K562 (cell line): ENCODE results near the gene NEDD8. TPM values are rescaled to one million over a fixed set of nuclear protein-coding genes. Genes with fewer than 3 reads are reported as not detected.

Source experiments
- CBX1 ChIP-seq: sonication (generic); IDR thresholded peaks from 2 replicates; pipeline ENCODE4 v1.6.1; 2016; ENCODE audit warnings: antibody characterized with exemption, low read depth, mild to moderate bottlenecking
- E2F3 ChIP-seq: fragments of 250-450 bp; sonication (Bioruptor Pico); IDR thresholded peaks from 2 replicates; pipeline ENCODE4 v1.4.0; 2020; ENCODE audit warnings: mild to moderate bottlenecking
- HNRNPL ChIP-seq: fragments of 200-400 bp; formaldehyde crosslinking; IDR thresholded peaks from 2 replicates; pipeline ENCODE4 v1.6.1; 2017; ENCODE audit warnings: low read depth, mild to moderate bottlenecking, low read length
- KAT8 ChIP-seq: fragments of 450-650 bp; IDR thresholded peaks from 2 replicates; pipeline ENCODE4 v1.6.1; 2016; ENCODE audit warnings: low read depth, mild to moderate bottlenecking
- POLR2B ChIP-seq: fragments of 450-650 bp; IDR thresholded peaks from 2 replicates; pipeline ENCODE4 v1.6.1; 2018; ENCODE audit warnings: low read depth; ENCODE audit not compliant: partially characterized antibody
- POLR2H ChIP-seq: IDR thresholded peaks from 2 replicates; pipeline ENCODE4 v1.6.1; 2016; ENCODE audit warnings: missing genetic modification characterization, low read depth, mild to moderate bottlenecking, control low read depth, missing compliant biosample characterization, moderate library complexity
- SP1 ChIP-seq: sonication (generic); formaldehyde crosslinking; IDR thresholded peaks from 2 replicates; pipeline ENCODE4 v1.8.1; 2022; ENCODE audit warnings: mild to moderate bottlenecking, missing genetic modification reagents
- TGIF2 ChIP-seq: sonication (generic); formaldehyde crosslinking; IDR thresholded peaks from 2 replicates; pipeline ENCODE4 v1.8.1; 2022; ENCODE audit warnings: mild to moderate bottlenecking, missing genetic modification reagents, moderate library complexity
- ZNF41 ChIP-seq: fragments of 250-450 bp; sonication (Bioruptor Pico); conservative IDR thresholded peaks from 2 replicates; pipeline ENCODE4 v1.4.0; 2020; ENCODE audit warnings: mild to moderate bottlenecking
- polyA plus RNA-seq, 8 experiments: library from polyadenylated mRNA; depleted of rRNA in 4 of 8; stranded (reverse) in 5 of 8; unstranded in 3 of 8; fragments of >200 nt; fragmentation: Nextera tagmentation in 2 of 8; fragmentation: Illumina TruSeq in 1 of 8; extraction: Ambion mirVana in 2 of 8; extraction: Trizol in 1 of 8; gene quantifications; 2 replicates each; pipeline versions ENCODE4 v1.2.1 to v1.2.3, GENCODE V29; 2011 to 2014; ENCODE audit warnings: inconsistent platforms in 1 of 8, missing spikeins in 1 of 8
- total RNA-seq, 7 experiments: library from RNA; depleted of rRNA in 6 of 7; stranded (reverse); fragments of >200 nt in 6 of 7; fragmentation: Illumina TruSeq in 2 of 7; extraction: Trizol in 2 of 7; gene quantifications; 2 replicates each; pipeline versions ENCODE4 v1.2.1 to v1.2.3, GENCODE V29; 2011 to 2021; ENCODE audit warnings: low replicate concordance in 1 of 7
- TF ChIP-seq, protein P1 (sequence below): sonication (generic); formaldehyde crosslinking; IDR thresholded peaks from 2 replicates; pipeline ENCODE4 v1.8.0; 2022; ENCODE audit warnings: mild to moderate bottlenecking, missing genetic modification reagents
- TF ChIP-seq, protein P2 (sequence below): IDR thresholded peaks from 2 replicates; pipeline ENCODE4 v1.6.1; 2011; ENCODE audit warnings: borderline replicate concordance, low read depth, mild to moderate bottlenecking, moderate library complexity, low read length; ENCODE audit not compliant: insufficient read depth, poor library complexity, severe bottlenecking
- TF ChIP-seq, protein P3 (sequence below): fragments of 450-650 bp; IDR thresholded peaks from 2 replicates; pipeline ENCODE4 v1.6.1; 2016; ENCODE audit warnings: mild to moderate bottlenecking, moderate library complexity

The NEDD8 gene
- total and polyA plus RNA-seq, 9 of the 15 experiments (the other 6 are each of a cell fraction or from before 2014, with no cell fraction given), result 142 to 691 (median 260) TPM

DNA sequence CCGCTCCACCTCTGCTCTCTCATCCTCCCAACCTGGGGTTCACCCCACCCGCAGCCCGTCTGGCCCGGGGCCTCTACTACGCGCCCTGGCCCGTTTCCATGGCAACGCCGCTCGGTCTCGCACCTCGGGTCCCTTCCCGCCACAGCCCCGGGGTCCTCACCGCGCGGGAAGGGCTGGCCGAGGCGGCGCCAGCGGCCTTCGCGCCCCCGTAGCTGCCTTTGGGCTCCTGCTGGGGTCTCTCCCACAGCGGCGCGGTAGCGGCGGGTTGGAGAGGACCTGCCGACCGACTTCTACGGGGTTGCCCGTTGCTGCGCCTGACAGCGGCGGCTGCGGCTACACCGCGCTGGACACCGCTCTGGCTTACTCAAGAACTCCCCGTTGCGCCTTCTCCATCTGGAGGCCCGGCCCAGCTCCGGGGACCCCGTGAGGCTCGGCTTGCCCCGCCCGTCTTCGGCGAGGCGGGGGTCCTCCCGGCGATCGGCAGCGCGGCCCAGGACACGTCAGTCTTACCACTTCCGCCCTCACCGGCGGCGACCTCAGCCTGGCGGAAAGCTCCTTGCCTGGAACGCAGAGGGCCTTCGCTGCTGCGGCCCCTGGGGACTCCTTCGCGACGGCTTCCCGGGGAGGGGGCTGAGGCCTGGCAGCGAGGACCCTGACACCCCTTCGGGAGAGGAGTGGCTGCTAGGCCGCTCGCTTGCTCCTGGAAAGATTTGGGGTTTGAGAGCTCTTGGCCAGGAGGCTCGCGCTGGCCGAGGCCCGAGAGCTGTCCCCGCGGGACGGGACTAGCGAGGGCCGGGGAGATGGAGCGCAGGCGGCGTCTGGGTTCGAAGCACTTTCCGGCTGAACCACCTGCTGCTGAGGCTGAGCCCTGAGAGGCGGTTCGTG lies 36.7 kb downstream of the NEDD8 start, which contains the start of gene TM9SF1 (continued):
- TF ChIP-seq, protein P1, sequence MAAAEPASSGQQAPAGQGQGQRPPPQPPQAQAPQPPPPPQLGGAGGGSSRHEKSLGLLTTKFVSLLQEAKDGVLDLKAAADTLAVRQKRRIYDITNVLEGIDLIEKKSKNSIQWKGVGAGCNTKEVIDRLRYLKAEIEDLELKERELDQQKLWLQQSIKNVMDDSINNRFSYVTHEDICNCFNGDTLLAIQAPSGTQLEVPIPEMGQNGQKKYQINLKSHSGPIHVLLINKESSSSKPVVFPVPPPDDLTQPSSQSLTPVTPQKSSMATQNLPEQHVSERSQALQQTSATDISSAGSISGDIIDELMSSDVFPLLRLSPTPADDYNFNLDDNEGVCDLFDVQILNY (CRISPR knock-in tag), result peak; percentile 71; the same call in 1 of the 2 replicates
- TF ChIP-seq, protein P2, sequence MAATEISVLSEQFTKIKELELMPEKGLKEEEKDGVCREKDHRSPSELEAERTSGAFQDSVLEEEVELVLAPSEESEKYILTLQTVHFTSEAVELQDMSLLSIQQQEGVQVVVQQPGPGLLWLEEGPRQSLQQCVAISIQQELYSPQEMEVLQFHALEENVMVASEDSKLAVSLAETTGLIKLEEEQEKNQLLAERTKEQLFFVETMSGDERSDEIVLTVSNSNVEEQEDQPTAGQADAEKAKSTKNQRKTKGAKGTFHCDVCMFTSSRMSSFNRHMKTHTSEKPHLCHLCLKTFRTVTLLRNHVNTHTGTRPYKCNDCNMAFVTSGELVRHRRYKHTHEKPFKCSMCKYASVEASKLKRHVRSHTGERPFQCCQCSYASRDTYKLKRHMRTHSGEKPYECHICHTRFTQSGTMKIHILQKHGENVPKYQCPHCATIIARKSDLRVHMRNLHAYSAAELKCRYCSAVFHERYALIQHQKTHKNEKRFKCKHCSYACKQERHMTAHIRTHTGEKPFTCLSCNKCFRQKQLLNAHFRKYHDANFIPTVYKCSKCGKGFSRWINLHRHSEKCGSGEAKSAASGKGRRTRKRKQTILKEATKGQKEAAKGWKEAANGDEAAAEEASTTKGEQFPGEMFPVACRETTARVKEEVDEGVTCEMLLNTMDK, result no peak
- TF ChIP-seq E2F3 (CRISPR knock-in tag), result peak; percentile 75
- peak; percentile 68; the same call in 1 of the 2 replicates for TF ChIP-seq TGIF2
- peak; percentile 51 for TF ChIP-seq POLR2B
- TF ChIP-seq SP1 (CRISPR knock-in tag), result peak; percentile 69; the same call in 1 of the 2 replicates
- TF ChIP-seq, protein P3, sequence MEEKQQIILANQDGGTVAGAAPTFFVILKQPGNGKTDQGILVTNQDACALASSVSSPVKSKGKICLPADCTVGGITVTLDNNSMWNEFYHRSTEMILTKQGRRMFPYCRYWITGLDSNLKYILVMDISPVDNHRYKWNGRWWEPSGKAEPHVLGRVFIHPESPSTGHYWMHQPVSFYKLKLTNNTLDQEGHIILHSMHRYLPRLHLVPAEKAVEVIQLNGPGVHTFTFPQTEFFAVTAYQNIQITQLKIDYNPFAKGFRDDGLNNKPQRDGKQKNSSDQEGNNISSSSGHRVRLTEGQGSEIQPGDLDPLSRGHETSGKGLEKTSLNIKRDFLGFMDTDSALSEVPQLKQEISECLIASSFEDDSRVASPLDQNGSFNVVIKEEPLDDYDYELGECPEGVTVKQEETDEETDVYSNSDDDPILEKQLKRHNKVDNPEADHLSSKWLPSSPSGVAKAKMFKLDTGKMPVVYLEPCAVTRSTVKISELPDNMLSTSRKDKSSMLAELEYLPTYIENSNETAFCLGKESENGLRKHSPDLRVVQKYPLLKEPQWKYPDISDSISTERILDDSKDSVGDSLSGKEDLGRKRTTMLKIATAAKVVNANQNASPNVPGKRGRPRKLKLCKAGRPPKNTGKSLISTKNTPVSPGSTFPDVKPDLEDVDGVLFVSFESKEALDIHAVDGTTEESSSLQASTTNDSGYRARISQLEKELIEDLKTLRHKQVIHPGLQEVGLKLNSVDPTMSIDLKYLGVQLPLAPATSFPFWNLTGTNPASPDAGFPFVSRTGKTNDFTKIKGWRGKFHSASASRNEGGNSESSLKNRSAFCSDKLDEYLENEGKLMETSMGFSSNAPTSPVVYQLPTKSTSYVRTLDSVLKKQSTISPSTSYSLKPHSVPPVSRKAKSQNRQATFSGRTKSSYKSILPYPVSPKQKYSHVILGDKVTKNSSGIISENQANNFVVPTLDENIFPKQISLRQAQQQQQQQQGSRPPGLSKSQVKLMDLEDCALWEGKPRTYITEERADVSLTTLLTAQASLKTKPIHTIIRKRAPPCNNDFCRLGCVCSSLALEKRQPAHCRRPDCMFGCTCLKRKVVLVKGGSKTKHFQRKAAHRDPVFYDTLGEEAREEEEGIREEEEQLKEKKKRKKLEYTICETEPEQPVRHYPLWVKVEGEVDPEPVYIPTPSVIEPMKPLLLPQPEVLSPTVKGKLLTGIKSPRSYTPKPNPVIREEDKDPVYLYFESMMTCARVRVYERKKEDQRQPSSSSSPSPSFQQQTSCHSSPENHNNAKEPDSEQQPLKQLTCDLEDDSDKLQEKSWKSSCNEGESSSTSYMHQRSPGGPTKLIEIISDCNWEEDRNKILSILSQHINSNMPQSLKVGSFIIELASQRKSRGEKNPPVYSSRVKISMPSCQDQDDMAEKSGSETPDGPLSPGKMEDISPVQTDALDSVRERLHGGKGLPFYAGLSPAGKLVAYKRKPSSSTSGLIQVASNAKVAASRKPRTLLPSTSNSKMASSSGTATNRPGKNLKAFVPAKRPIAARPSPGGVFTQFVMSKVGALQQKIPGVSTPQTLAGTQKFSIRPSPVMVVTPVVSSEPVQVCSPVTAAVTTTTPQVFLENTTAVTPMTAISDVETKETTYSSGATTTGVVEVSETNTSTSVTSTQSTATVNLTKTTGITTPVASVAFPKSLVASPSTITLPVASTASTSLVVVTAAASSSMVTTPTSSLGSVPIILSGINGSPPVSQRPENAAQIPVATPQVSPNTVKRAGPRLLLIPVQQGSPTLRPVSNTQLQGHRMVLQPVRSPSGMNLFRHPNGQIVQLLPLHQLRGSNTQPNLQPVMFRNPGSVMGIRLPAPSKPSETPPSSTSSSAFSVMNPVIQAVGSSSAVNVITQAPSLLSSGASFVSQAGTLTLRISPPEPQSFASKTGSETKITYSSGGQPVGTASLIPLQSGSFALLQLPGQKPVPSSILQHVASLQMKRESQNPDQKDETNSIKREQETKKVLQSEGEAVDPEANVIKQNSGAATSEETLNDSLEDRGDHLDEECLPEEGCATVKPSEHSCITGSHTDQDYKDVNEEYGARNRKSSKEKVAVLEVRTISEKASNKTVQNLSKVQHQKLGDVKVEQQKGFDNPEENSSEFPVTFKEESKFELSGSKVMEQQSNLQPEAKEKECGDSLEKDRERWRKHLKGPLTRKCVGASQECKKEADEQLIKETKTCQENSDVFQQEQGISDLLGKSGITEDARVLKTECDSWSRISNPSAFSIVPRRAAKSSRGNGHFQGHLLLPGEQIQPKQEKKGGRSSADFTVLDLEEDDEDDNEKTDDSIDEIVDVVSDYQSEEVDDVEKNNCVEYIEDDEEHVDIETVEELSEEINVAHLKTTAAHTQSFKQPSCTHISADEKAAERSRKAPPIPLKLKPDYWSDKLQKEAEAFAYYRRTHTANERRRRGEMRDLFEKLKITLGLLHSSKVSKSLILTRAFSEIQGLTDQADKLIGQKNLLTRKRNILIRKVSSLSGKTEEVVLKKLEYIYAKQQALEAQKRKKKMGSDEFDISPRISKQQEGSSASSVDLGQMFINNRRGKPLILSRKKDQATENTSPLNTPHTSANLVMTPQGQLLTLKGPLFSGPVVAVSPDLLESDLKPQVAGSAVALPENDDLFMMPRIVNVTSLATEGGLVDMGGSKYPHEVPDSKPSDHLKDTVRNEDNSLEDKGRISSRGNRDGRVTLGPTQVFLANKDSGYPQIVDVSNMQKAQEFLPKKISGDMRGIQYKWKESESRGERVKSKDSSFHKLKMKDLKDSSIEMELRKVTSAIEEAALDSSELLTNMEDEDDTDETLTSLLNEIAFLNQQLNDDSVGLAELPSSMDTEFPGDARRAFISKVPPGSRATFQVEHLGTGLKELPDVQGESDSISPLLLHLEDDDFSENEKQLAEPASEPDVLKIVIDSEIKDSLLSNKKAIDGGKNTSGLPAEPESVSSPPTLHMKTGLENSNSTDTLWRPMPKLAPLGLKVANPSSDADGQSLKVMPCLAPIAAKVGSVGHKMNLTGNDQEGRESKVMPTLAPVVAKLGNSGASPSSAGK, result peak; percentile 98
- TF ChIP-seq POLR2H (tag), result no peak
- TF ChIP-seq HNRNPL, result 0 out of 2 replicates have a peak, but pooled peaks have one; percentile 17
- no peak for TF ChIP-seq KAT8
- TF ChIP-seq CBX1, result 0 out of 2 replicates have a peak, but pooled peaks have one; percentile 10
- no peak for TF ChIP-seq ZNF41
